Esophagus muscularis mucosa (tissue), 4 donors: ENCODE data around the gene SIX2. TPM values are rescaled to one million over a fixed set of nuclear protein-coding genes. Genes with fewer than 3 reads are reported as not detected.

ENCODE experiments used
- DNase-seq: peaks from one replicate; pipeline ENCODE4 v3.0.0-alpha.2; 2017; ENCODE audit errors: extremely low spot score
- H3K27ac ChIP-seq, 4 donors: fragments of 200-600 bp; sonication (generic); replicated peaks in 1 of 4; 1 replicate in 3 of 4; 2 replicates in 1 of 4; pipeline ENCODE4 v1.5.1; 2016 to 2019; ENCODE audit warnings: mild to moderate bottlenecking in 1 of 4
- H3K27me3 ChIP-seq, 4 donors: fragments of 200-600 bp; sonication (generic); one replicate each; pipeline versions ENCODE4 v1.5.1 to v1.6.0; 2016 to 2019
- H3K36me3 ChIP-seq, 4 donors: fragments of 200-600 bp; sonication (generic); one replicate each; pipeline ENCODE4 v1.5.1; 2016 to 2019
- H3K4me1 ChIP-seq, 4 donors: fragments of 200-600 bp; sonication (generic); one replicate each; pipeline ENCODE4 v1.5.1; 2016 to 2019
- H3K4me3 ChIP-seq, 4 donors: fragments of 200-600 bp; sonication (generic); 1 replicate in 2 of 4; 2 replicates in 2 of 4; pipeline ENCODE4 v1.5.1; 2016 to 2019; ENCODE audit warnings: mild to moderate bottlenecking in 4 of 4, moderate library complexity in 1 of 4
- H3K9me3 ChIP-seq, 4 donors: fragments of 200-600 bp; sonication (generic); 1 replicate in 3 of 4; 2 replicates in 1 of 4; pipeline ENCODE4 v1.5.1; 2016 to 2019
- EP300 ChIP-seq: sonication (generic); formaldehyde crosslinking; IDR thresholded peaks from one replicate; pipeline ENCODE4 v1.6.1; 2017; ENCODE audit warnings: antibody characterized with exemption
- POLR2A ChIP-seq: fragments of 450-650 bp; IDR thresholded peaks from one replicate; pipeline ENCODE4 v1.6.1; 2017; ENCODE audit warnings: antibody characterized with exemption, moderate library complexity, mild to moderate bottlenecking, low read depth
- POLR2AphosphoS5 ChIP-seq, 2 donors: sonication (generic); formaldehyde crosslinking; IDR thresholded peaks; one replicate each; pipeline ENCODE4 v1.6.1; 2017; ENCODE audit warnings: antibody characterized with exemption in 2 of 2
- WGBS: methylation state at CpG from one replicate; pipeline ENCODE4 v1.1.5; 2018; 5-methylcytosine and 5-hydroxymethylcytosine counted together
- intact Hi-C: fragments of 100-400 bp; cut with DNase I; formaldehyde crosslinking; loops from one replicate; pipeline ENCODE4 v1.15.1; 2023
- total RNA-seq, 4 donors: library from RNA; depleted of rRNA; stranded (reverse); fragments of >200 nt; gene quantifications; one replicate each; pipeline versions ENCODE4 v1.1.0 to v1.2.1, GENCODE V29; 2016
- TF ChIP-seq, protein P1 (sequence below), 3 experiments: fragments of 200-600 bp in 2 of 3; fragments of 450-650 bp in 1 of 3; sonication (generic) in 2 of 3; IDR thresholded peaks; one replicate each; pipeline ENCODE4 v1.5.1; 2017 to 2019; ENCODE audit warnings: antibody characterized with exemption in 3 of 3, mild to moderate bottlenecking in 2 of 3, moderate library complexity in 1 of 3

SIX2 gene
- total RNA-seq, 4 donors from 2014 or later = under 0.01 to 1.9 (median 1.5) TPM

DNA sequence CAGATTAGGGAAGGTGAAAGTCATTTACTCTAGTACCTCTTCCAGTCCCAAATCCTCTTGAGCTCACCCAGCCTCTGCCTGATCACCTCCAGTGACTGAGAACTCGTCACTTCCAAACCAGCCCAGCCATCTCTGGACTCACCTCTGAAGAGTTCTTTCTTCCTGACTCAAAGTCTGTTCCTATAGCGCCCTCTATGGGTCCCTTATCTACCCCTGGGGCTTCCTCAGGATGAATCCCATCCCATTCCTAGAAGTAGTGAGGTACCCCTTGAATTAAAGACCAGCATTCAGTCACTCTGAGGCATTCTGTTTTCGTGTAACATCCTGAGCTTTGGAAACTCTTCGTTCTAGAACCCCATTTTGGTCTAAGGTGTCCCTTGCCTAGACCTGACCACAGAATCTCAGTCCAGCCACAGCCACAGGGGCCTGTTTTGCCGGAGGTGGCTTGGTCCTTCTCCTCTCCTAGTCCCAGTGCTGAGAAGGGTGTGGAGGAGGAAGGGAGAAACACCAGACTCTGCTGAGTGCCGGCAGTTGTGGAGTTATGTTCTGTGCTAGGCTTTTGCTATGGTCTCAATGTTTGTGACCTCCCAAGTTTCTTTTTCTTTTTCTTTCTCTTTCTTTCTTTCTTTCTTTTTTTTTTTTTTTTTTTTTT, 35.1 kb downstream of the SIX2 start:
- 51% methylated on average over 5 of the region's 6 CpGs for WGBS
- Histone ChIP-seq H3K27me3 (peaks cover 0 to 61% (median 0%) of the 10 kb centered on the region in 4 donors), H3K4me1 (no peaks in the 10 kb centered on the region), H3K9me3 (no peaks in the 10 kb centered on the region), H3K36me3 (no peaks in the 10 kb centered on the region), H3K4me3 (no peak overlapping the region), H3K27ac (no peak overlapping the region)
- intact Hi-C loops = no loop called here
- TF ChIP-seq, protein P1, sequence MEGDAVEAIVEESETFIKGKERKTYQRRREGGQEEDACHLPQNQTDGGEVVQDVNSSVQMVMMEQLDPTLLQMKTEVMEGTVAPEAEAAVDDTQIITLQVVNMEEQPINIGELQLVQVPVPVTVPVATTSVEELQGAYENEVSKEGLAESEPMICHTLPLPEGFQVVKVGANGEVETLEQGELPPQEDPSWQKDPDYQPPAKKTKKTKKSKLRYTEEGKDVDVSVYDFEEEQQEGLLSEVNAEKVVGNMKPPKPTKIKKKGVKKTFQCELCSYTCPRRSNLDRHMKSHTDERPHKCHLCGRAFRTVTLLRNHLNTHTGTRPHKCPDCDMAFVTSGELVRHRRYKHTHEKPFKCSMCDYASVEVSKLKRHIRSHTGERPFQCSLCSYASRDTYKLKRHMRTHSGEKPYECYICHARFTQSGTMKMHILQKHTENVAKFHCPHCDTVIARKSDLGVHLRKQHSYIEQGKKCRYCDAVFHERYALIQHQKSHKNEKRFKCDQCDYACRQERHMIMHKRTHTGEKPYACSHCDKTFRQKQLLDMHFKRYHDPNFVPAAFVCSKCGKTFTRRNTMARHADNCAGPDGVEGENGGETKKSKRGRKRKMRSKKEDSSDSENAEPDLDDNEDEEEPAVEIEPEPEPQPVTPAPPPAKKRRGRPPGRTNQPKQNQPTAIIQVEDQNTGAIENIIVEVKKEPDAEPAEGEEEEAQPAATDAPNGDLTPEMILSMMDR (IDR thresholded peaks at IDR 0.05) = peak in 2 of 3 experiments; percentile 5 to 22
- TF ChIP-seq POLR2A = no peak
- DNase-seq = no peak

DNA sequence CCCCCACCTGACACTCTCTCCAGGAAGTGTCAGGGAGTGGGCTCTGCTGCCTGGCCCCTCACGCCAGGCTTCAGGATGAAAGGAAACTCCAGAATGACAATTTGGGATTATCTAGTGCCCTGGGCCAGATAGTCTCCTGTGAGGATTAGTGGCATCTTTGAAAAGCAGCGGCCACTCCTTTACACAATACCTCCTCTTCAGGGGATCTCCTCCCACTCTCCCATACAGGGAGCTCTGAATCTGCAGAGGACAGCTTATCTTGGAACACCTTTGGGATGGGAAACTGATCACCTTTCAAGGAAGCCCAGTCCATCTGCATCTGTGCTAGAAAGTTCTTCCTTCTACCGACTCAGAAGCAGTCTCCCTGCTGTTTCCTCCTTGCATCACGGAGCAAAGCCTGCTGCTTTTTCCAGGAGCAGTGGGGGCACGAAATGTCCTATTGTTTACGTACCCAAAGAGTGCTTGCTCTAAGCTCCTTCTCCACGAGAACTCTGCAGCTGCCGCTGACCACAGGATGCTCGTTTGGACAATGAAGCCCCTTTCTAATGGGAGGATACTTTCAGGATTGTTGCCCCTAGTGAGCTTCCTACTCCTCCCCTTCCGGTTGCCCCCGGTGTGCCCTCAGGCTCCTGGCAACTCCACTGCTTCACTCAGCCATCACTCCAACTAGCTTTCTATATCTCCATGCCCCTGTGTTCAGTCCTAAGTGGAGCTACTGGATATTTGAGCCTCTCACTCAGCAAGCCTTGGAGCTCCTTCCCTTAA, 36.3 kb downstream of the SIX2 start:
- Histone ChIP-seq H3K27ac (no peak overlapping the region), H3K9me3 (no peaks in the 10 kb centered on the region), H3K4me1 (no peaks in the 10 kb centered on the region), H3K36me3 (no peaks in the 10 kb centered on the region), H3K27me3 (peaks cover 0 to 54% (median 0%) of the 10 kb centered on the region in 4 donors), H3K4me3 (no peak overlapping the region)
- WGBS = 36% methylated on average over 10 of the region's 11 CpGs
- intact Hi-C loops = no loop called here
- DNase-seq = no peak
- TF ChIP-seq, protein P1 (IDR thresholded peaks at IDR 0.05) = no peak
- no peak for TF ChIP-seq EP300
- no peak for TF ChIP-seq POLR2AphosphoS5 (IDR thresholded peaks at IDR 0.05)
- TF ChIP-seq POLR2A = no peak

DNA sequence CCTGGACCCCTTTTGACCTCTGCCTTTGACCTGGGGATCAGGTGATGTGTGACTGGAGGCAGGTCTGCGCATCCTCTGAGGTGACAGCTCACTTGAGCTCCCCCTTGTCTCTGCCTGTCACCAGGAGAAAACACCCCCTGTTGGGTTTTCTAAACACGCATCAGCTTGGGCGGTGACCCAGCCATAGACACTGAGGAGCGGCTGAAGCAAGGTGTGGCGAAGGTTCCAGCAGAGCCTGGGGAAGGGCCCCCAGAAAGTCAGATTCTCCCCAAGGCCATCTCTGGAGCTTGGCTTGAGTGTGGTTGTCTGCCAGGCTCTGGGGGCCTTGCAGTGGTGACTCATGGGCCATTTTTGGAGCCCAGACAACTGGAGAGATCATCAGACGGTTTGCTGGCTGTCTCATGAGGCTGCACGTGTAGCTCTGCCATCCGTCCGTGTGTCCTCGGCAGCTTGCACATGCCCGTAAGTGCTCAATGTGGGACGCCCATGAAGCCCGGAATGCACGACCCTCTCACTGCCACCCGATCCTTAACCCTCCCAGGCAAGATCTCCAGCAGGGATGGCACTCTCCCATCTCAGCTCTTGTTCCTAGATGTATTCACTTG, 38.3 kb downstream of the SIX2 start:
- Histone ChIP-seq H3K4me3 (no peak overlapping the region), H3K27ac (no peak overlapping the region), H3K27me3 (peaks cover 0 to 44% (median 0%) of the 10 kb centered on the region in 4 donors), H3K36me3 (no peaks in the 10 kb centered on the region), H3K4me1 (peaks cover 0 to under 1% (median 0%) of the 10 kb centered on the region in 4 donors), H3K9me3 (no peaks in the 10 kb centered on the region)
- TF ChIP-seq, protein P1 (IDR thresholded peaks at IDR 0.05) = no peak
- TF ChIP-seq EP300 (no peak), POLR2AphosphoS5 (IDR thresholded peaks at IDR 0.05) (no peak)
- 82% methylated on average over 13 of the region's 15 CpGs for WGBS
- intact Hi-C loops = no loop called here
- DNase-seq = no peak

DNA sequence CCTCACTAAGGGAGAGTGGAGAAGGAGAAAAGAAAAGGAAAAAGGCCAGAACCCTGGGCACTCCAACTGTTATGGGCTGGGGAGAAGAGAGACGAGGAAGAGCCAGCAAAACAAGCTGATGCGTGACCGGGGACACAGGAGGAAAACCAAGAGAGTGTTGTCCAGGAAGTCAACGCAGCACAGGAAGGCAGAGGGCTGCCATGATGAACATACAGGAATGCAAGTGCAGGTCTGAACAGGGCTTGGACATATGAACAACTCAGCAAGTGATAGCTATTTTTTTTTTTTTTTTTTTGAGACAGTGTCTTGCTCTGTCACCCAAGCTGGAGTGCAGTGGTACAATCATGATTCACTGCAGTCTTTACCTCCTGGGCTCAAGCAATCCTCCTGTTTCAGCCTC, 39.3 kb downstream of the SIX2 start:
- TF ChIP-seq POLR2AphosphoS5 (IDR thresholded peaks at IDR 0.05) (no peak), POLR2A (no peak), EP300 (no peak)
- TF ChIP-seq, protein P1 (IDR thresholded peaks at IDR 0.05) = no peak
- intact Hi-C loops = no loop called here
- DNase-seq = no peak
- H3K4me1 ChIP-seq = peaks cover 0 to 7% (median 0%) of the 10 kb centered on the region in 4 donors
- H3K36me3 ChIP-seq = no peaks in the 10 kb centered on the region
- 80% methylated on average over 4 of the region's 4 CpGs for WGBS
- no peak overlapping the region for H3K4me3 ChIP-seq
- no peak overlapping the region for H3K27ac ChIP-seq
- H3K9me3 ChIP-seq = no peaks in the 10 kb centered on the region
- H3K27me3 ChIP-seq = peaks cover 0 to 41% (median 0%) of the 10 kb centered on the region in 4 donors
